IMR-90 (cell line): ENCODE data around the gene MRPL10.
"Not testable (repeated sequence)": the region's sequence is repeated elsewhere in the genome, so short reads cannot be mapped to it uniquely, and the experiment has no call there.

Experiments used
- BHLHE40 ChIP-seq: fragments of 150-350 bp; IDR thresholded peaks from 2 replicates; pipeline ENCODE4 v1.6.1; 2016; ENCODE audit warnings: mild to moderate bottlenecking, low read depth, low read length
- CEBPB ChIP-seq: IDR thresholded peaks from 2 replicates; pipeline ENCODE4 v1.6.1; 2012; ENCODE audit warnings: low read depth, low read length, improper control_type of control experiment
- CTCF ChIP-seq: conservative IDR thresholded peaks from 2 replicates; pipeline ENCODE4 v1.5.1; 2012; ENCODE audit warnings: mild to moderate bottlenecking, low read depth, low read length, improper control_type of control experiment
- POLR2A ChIP-seq: IDR thresholded peaks from 2 replicates; pipeline ENCODE4 v1.6.1; 2012; ENCODE audit warnings: mild to moderate bottlenecking, low read depth, low read length
- RAD21 ChIP-seq: IDR thresholded peaks from 2 replicates; pipeline ENCODE4 v1.6.1; 2012; ENCODE audit warnings: low read length, improper control_type of control experiment
- USF2 ChIP-seq: fragments of 150-350 bp; IDR thresholded peaks from 2 replicates; pipeline ENCODE4 v1.6.1; 2017; ENCODE audit warnings: mild to moderate bottlenecking, antibody characterized with exemption, low read length, low read depth

GRCh38 chr17:47773649-47774048, 57.7 kb downstream of the MRPL10 start:
- TF ChIP-seq CTCF, BHLHE40, RAD21, POLR2A, USF2, CEBPB: not testable (repeated sequence)
